ENCODE measurements around the gene GPR17. TPM values are rescaled to one million over a fixed set of nuclear protein-coding genes. Genes with fewer than 3 reads are reported as not detected.

GPR17 gene
- total and polyA plus RNA-seq, 2 experiments from 2014 or later = not detected

- TF ChIP-seq, protein P1, sequence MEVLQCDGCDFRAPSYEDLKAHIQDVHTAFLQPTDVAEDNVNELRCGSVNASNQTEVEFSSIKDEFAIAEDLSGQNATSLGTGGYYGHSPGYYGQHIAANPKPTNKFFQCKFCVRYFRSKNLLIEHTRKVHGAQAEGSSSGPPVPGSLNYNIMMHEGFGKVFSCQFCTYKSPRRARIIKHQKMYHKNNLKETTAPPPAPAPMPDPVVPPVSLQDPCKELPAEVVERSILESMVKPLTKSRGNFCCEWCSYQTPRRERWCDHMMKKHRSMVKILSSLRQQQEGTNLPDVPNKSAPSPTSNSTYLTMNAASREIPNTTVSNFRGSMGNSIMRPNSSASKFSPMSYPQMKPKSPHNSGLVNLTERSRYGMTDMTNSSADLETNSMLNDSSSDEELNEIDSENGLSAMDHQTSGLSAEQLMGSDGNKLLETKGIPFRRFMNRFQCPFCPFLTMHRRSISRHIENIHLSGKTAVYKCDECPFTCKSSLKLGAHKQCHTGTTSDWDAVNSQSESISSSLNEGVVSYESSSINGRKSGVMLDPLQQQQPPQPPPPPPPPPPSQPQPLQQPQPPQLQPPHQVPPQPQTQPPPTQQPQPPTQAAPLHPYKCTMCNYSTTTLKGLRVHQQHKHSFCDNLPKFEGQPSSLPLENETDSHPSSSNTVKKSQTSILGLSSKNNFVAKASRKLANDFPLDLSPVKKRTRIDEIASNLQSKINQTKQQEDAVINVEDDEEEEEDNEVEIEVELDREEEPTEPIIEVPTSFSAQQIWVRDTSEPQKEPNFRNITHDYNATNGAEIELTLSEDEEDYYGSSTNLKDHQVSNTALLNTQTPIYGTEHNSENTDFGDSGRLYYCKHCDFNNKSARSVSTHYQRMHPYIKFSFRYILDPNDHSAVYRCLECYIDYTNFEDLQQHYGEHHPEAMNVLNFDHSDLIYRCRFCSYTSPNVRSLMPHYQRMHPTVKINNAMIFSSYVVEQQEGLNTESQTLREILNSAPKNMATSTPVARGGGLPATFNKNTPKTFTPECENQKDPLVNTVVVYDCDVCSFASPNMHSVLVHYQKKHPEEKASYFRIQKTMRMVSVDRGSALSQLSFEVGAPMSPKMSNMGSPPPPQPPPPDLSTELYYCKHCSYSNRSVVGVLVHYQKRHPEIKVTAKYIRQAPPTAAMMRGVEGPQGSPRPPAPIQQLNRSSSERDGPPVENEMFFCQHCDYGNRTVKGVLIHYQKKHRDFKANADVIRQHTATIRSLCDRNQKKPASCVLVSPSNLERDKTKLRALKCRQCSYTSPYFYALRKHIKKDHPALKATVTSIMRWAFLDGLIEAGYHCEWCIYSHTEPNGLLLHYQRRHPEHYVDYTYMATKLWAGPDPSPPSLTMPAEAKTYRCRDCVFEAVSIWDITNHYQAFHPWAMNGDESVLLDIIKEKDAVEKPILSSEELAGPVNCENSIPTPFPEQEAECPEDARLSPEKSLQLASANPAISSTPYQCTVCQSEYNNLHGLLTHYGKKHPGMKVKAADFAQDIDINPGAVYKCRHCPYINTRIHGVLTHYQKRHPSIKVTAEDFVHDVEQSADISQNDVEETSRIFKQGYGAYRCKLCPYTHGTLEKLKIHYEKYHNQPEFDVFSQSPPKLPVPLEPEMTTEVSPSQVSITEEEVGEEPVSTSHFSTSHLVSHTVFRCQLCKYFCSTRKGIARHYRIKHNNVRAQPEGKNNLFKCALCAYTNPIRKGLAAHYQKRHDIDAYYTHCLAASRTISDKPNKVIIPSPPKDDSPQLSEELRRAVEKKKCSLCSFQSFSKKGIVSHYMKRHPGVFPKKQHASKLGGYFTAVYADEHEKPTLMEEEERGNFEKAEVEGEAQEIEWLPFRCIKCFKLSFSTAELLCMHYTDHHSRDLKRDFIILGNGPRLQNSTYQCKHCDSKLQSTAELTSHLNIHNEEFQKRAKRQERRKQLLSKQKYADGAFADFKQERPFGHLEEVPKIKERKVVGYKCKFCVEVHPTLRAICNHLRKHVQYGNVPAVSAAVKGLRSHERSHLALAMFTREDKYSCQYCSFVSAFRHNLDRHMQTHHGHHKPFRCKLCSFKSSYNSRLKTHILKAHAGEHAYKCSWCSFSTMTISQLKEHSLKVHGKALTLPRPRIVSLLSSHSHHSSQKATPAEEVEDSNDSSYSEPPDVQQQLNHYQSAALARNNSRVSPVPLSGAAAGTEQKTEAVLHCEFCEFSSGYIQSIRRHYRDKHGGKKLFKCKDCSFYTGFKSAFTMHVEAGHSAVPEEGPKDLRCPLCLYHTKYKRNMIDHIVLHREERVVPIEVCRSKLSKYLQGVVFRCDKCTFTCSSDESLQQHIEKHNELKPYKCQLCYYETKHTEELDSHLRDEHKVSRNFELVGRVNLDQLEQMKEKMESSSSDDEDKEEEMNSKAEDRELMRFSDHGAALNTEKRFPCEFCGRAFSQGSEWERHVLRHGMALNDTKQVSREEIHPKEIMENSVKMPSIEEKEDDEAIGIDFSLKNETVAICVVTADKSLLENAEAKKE (CRISPR knock-in tag; IDR thresholded peaks at IDR 0.05) = no peak
- TF ChIP-seq ZNF114 (CRISPR knock-in tag; IDR thresholded peaks at IDR 0.05) (no peak), NANOG (IDR thresholded peaks at IDR 0.05; ENCODE audit: borderline replicate concordance) (no peak)
These were observed 27.5 kb downstream of the GPR17 start (continued) for GRCh38 chr2:127673291-127674069.

GRCh38 chr2:127674241-127675209 is 28.6 kb downstream of the GPR17 start:
- DNase-seq (ENCODE audit: low spot score) (peak; percentile 47), ATAC-seq (peak; percentile 53)
- Histone ChIP-seq H3K4me2 (peak overlapping the region; percentile 83), H3K4me3 (peak overlapping the region; percentile 58), H3K27ac (ENCODE audit: low read depth) (no peak overlapping the region), H3K27me3 (ENCODE audit: insufficient read depth) (peaks cover 52% of the 10 kb centered on the region), H3K36me3 (ENCODE audit: insufficient read depth) (no peaks in the 10 kb centered on the region), H4K20me1 (replicated peaks; ENCODE audit: insufficient read depth) (no peaks in the 10 kb centered on the region), H2AFZ (peak overlapping the region; percentile 91), H3K79me2 (replicated peaks; ENCODE audit: insufficient read depth) (no peaks in the 10 kb centered on the region), H3F3A (replicated peaks; ENCODE audit: low read depth) (0 out of 2 replicates have a peak, but pooled peaks cover 4% of the 10 kb centered on the region), H3K4me1 (ENCODE audit: insufficient read depth) (peaks cover 6% of the 10 kb centered on the region), H3K9me2 (ENCODE audit: insufficient read depth) (no peaks in the 10 kb centered on the region)
- H3K4me3 Mint-ChIP-seq = peak overlapping the region; percentile 76
- no peaks in the 10 kb centered on the region; the same call in 2 of the 3 replicates for H3K9me3 Mint-ChIP-seq
- no peaks in the 10 kb centered on the region for H3K36me3 Mint-ChIP-seq (ENCODE audit: low read depth)
- H3K4me1 Mint-ChIP-seq = peaks cover 8% of the 10 kb centered on the region
- H3K27me3 Mint-ChIP-seq (ENCODE audit: insufficient read depth, low read depth, poor library complexity) = peaks cover 46% of the 10 kb centered on the region
- H3K27ac Mint-ChIP-seq = no peak overlapping the region
- TF ChIP-seq, protein P1 (CRISPR knock-in tag; IDR thresholded peaks at IDR 0.05) = no peak
- no peak for TF ChIP-seq ETS1 (IDR thresholded peaks at IDR 0.05)

All from GM23338 (cell line).